ENCODE measurements around the gene ASXL2. TPM values are rescaled to one million over a fixed set of nuclear protein-coding genes. Genes with fewer than 3 reads are reported as not detected.

The ASXL2 gene
- total and polyA plus RNA-seq, 2 donors, result 4.6 to 7.4 TPM

DNA sequence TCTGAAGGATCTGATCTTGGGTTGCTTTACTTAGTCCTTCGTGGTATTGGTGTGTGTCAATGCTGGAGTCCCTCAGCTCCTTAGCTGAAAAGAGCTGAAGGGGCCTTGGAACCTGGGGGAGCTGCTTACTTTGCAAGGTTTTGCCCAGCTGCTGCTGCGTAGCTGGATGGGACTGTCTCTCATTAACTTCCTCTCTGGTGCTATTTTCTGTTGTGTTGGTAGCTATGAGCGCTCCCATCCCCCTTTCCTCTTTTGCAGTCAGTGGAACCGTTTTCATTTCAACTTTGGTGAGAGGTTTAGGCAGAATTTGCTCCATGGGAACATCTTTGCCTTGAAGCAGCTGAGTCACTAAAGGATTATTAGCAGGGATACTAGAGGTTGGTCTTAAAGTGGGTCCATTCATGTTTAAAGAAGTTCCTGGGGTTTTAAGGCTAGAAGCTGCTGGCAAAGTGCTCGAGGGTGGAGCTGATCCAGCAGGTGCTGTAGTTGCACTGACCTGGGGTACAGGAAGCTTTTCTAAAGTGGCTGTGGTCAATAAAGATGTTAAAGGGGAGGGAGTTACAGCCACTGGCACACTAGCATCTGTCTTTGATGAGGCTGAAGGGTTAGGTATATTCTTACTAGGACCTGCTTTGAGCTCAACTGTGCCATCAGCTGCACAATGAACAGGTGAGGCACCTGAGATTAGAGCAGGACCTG lies 135.0 kb downstream of the ASXL2 start:
- Histone ChIP-seq H3K4me1 (ENCODE audit: control insufficient read depth in 2 of 2, insufficient read depth in 2 of 2, low read length in 2 of 2) (peaks cover 0 to 14% of the 10 kb centered on the region in 2 donors), H3K27ac (ENCODE audit: low read depth in 1 of 2, low read length in 1 of 2) (peak overlapping the region in 1 of 2 donors; percentile 49), H3K36me3 (ENCODE audit: control insufficient read depth in 2 of 2, insufficient read depth in 2 of 2, low read length in 1 of 2) (peaks cover 38 to 48% of the 10 kb centered on the region in 2 donors), H3K4me3 (ENCODE audit: low read length in 2 of 2) (no peak overlapping the region), H3K9me3 (ENCODE audit: control insufficient read depth in 2 of 2, insufficient read depth in 1 of 2, low read length in 1 of 2) (no peaks in the 10 kb centered on the region), H3K27me3 (ENCODE audit: control insufficient read depth in 2 of 2, insufficient read depth in 1 of 2, low read length in 1 of 2) (no peaks in the 10 kb centered on the region)
- WGBS, result 26% methylated on average over 5 of the region's 5 CpGs
- peak in 6 of 9 donors; percentile 4 to 55 (median 15) for DNase-seq (ENCODE audit: low read depth in 6 of 9, low spot score in 9 of 9)

DNA sequence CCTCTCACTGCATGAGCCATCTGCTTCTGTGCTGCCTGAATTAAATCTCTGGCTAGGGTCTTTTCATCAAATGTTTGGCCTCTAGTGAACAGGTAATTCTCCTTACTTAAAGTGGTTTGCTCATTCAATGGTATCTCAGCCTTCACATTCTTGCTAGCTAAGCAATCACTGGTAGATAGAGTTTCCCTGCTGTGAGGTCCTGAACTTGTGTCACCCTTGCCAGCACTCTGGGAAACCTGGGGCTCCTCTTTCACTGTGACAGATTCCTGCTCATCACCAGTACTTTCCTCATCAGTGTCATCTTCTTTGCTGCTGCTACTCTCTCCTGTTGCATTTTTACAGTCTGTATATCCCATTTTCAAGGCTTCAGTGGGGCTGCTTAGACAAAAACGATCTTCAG lies 135.8 kb downstream of the ASXL2 start:
- no peak for DNase-seq (ENCODE audit: low read depth in 6 of 9, low spot score in 9 of 9)
- WGBS, result 98% methylated on average over 1 of the region's 1 CpG
- no peak overlapping the region for H3K27ac ChIP-seq (ENCODE audit: low read depth in 1 of 2, low read length in 1 of 2)

DNA sequence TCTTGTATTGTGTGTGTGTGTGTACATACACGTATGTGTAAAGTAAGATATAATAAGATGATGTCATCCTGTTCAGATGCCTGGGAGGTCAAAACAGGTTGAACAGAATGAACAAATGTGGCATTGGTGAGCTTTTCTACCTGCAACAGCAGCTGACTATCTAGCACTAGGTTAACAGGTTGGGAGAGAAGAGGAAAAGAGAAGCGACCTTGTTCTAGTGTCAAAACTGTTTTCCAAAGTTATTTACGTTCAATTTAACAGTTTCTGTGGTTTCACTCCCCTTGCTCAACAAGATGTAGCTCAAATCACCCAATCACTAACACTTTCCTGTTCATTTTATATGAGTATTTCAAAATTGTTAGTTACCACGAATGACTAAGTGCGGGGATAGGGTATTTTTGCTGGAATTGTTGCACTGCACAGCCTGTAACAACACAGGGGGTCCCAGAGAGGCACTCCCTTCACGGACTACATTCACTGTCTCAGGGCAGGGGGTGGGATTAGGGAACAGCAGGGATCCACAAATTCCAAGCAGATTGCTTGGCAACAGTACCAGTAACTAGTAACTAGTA lies 137.4 kb downstream of the ASXL2 start:
- Histone ChIP-seq H3K27ac (ENCODE audit: low read depth in 1 of 2, low read length in 1 of 2) (no peak overlapping the region), H3K4me1 (ENCODE audit: control insufficient read depth in 2 of 2, insufficient read depth in 2 of 2, low read length in 2 of 2) (peaks cover 0 to 14% of the 10 kb centered on the region in 2 donors), H3K9me3 (ENCODE audit: control insufficient read depth in 2 of 2, insufficient read depth in 1 of 2, low read length in 1 of 2) (no peaks in the 10 kb centered on the region), H3K36me3 (ENCODE audit: control insufficient read depth in 2 of 2, insufficient read depth in 2 of 2, low read length in 1 of 2) (peaks cover 28 to 41% of the 10 kb centered on the region in 2 donors), H3K4me3 (ENCODE audit: low read length in 2 of 2) (no peak overlapping the region), H3K27me3 (ENCODE audit: control insufficient read depth in 2 of 2, insufficient read depth in 1 of 2, low read length in 1 of 2) (no peaks in the 10 kb centered on the region)
- WGBS, result 90% methylated on average over 6 of the region's 6 CpGs
- DNase-seq (ENCODE audit: low read depth in 6 of 9, low spot score in 9 of 9), result no peak

More for the DNA sequence above, 135.8 kb downstream of the ASXL2 start:
- H3K4me1 ChIP-seq (ENCODE audit: control insufficient read depth in 2 of 2, insufficient read depth in 2 of 2, low read length in 2 of 2), result peaks cover 0 to 14% of the 10 kb centered on the region in 2 donors
- no peaks in the 10 kb centered on the region for H3K27me3 ChIP-seq (ENCODE audit: control insufficient read depth in 2 of 2, insufficient read depth in 1 of 2, low read length in 1 of 2)
- H3K4me3 ChIP-seq (ENCODE audit: low read length in 2 of 2), result no peak overlapping the region
- H3K9me3 ChIP-seq (ENCODE audit: control insufficient read depth in 2 of 2, insufficient read depth in 1 of 2, low read length in 1 of 2), result no peaks in the 10 kb centered on the region
- H3K36me3 ChIP-seq (ENCODE audit: control insufficient read depth in 2 of 2, insufficient read depth in 2 of 2, low read length in 1 of 2), result peaks cover 30 to 41% of the 10 kb centered on the region in 2 donors

DNA sequence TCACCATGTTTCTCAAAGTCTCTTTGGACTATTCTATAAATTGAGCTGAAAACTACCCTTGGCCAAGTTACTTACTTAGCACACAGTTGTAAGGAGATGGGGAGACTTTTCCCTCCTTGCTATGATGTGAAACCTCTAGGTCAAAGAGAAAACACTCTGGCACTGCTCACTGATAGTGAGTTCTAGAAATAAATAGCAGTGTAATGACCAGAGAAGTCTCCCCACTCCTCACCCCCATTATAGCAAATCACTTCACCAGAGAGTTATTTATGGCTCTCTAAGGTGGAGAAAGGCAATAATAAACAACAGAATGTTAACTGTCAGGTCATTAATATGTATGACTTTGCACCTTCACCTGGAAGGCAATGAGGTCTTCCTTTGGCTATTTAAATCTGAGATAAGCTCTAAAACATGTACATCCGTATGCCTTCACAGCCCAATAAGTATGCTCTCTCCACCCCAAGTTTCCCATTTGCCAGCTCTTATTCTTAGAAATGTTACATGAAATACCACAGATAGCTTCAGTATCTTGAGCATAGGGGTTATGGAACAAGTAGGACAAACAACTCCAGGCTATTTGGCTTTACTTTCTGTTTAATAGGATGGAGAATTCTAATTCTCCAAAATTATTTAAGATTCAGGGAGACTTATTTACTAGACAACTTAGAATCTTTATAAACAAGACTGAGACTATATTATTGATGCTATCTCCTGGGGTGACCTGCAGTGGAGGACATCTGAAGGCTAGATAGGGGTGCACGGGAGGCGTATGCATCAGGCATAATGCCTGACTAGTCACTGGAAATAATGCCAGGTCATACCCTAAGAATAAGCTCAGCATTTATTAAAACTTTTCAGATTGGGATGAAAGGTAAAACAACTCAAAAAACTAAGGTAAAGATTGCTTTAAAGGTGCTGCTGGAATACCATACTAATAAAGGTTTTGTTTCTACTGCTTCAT lies 139.6 kb downstream of the ASXL2 start:
- Histone ChIP-seq H3K36me3 (ENCODE audit: control insufficient read depth in 2 of 2, insufficient read depth in 2 of 2, low read length in 1 of 2) (peaks cover 18 to 27% of the 10 kb centered on the region in 2 donors), H3K4me3 (ENCODE audit: low read length in 2 of 2) (no peak overlapping the region), H3K27ac (ENCODE audit: low read depth in 1 of 2, low read length in 1 of 2) (no peak overlapping the region), H3K4me1 (ENCODE audit: control insufficient read depth in 2 of 2, insufficient read depth in 2 of 2, low read length in 2 of 2) (peaks cover 0 to 9% of the 10 kb centered on the region in 2 donors), H3K9me3 (ENCODE audit: control insufficient read depth in 2 of 2, insufficient read depth in 1 of 2, low read length in 1 of 2) (no peaks in the 10 kb centered on the region), H3K27me3 (ENCODE audit: control insufficient read depth in 2 of 2, insufficient read depth in 1 of 2, low read length in 1 of 2) (no peaks in the 10 kb centered on the region)
- no peak for DNase-seq (ENCODE audit: low read depth in 6 of 9, low spot score in 9 of 9)
- 97% methylated on average over 3 of the region's 3 CpGs for WGBS

DNA sequence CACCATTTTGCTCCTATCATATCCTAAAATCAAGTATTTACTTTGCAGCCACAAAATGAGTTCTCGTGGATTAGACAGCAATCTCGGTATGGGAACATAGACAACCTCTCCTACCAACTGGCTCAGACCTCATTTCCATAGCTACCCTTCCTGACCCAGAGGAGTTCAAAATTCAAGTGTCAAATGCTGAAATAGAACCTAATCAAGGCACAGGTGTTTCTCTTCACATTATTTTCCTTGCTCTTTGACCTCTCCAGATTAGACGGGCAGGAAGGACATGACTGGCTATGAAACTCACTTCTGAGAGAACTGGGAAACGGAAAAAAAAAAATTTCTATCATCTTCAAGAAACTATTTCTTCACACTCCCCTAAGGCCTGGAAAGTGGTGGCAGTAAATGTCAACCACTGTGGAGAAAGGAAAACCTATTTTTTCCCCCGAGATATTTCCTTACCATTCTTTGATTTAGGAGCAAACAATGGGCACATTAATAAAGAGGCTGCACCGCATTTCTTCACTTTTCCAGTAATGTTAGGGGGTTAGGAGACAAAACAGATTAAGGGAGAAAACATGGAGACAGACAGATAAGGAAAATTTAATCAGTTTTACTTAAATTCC lies 141.3 kb downstream of the ASXL2 start:
- Histone ChIP-seq H3K27ac (ENCODE audit: low read depth in 1 of 2, low read length in 1 of 2) (no peak overlapping the region), H3K4me3 (ENCODE audit: low read length in 2 of 2) (no peak overlapping the region), H3K9me3 (ENCODE audit: control insufficient read depth in 2 of 2, insufficient read depth in 1 of 2, low read length in 1 of 2) (no peaks in the 10 kb centered on the region), H3K4me1 (ENCODE audit: control insufficient read depth in 2 of 2, insufficient read depth in 2 of 2, low read length in 2 of 2) (no peaks in the 10 kb centered on the region), H3K36me3 (ENCODE audit: control insufficient read depth in 2 of 2, insufficient read depth in 2 of 2, low read length in 1 of 2) (peaks cover 2 to 11% of the 10 kb centered on the region in 2 donors), H3K27me3 (ENCODE audit: control insufficient read depth in 2 of 2, insufficient read depth in 1 of 2, low read length in 1 of 2) (no peaks in the 10 kb centered on the region)
- WGBS, result 97% methylated on average over 6 of the region's 6 CpGs
- DNase-seq (ENCODE audit: low read depth in 6 of 9, low spot score in 9 of 9), result no peak

DNA sequence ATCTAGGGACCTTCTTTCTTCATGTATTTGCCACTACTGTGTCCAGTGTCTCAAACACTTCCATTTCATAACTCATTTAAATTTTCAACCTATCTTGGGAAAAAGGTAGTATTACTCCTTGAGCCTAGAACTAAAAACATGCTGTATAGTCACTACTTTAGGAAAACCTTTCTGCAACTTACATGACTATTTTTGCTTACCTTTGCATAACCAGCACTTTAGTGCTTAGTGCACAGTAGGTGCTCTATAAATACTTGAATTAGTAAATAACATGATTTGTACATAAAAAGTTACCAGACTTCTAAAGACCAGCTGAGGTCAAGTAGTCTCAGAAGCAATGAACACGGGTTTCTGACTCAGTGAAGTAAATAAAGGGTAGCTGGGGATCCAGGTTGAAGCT lies 142.5 kb downstream of the ASXL2 start:
- WGBS, result 96% methylated on average over 1 of the region's 1 CpG
- Histone ChIP-seq H3K9me3 (ENCODE audit: control insufficient read depth in 2 of 2, insufficient read depth in 1 of 2, low read length in 1 of 2) (no peaks in the 10 kb centered on the region), H3K4me1 (ENCODE audit: control insufficient read depth in 2 of 2, insufficient read depth in 2 of 2, low read length in 2 of 2) (no peaks in the 10 kb centered on the region), H3K4me3 (ENCODE audit: low read length in 2 of 2) (no peak overlapping the region), H3K27me3 (ENCODE audit: control insufficient read depth in 2 of 2, insufficient read depth in 1 of 2, low read length in 1 of 2) (no peaks in the 10 kb centered on the region), H3K27ac (ENCODE audit: low read depth in 1 of 2, low read length in 1 of 2) (no peak overlapping the region), H3K36me3 (ENCODE audit: control insufficient read depth in 2 of 2, insufficient read depth in 2 of 2, low read length in 1 of 2) (peaks cover 0 to 3% of the 10 kb centered on the region in 2 donors)
- no peak for DNase-seq (ENCODE audit: low read depth in 6 of 9, low spot score in 9 of 9)

DNA sequence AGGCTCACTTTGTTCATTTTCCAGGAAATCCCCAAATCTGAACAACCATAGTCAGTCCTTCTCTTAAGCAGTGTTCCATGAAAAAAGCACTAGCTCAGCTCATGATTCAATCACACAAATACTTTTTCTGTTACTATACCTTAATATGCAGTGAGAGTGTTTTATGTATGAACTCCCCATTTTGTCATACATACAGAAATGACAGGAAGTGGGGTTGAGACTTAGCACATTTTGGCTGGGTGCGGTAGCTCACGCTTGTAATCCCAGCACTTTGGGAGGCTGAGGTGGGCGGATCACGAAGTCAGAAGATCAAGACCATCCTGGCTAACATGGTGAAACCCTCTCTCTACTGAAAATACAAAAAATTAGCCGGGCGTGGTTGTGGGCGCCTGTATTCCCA lies 149.7 kb downstream of the ASXL2 start:
- no peaks in the 10 kb centered on the region for H3K36me3 ChIP-seq (ENCODE audit: control insufficient read depth in 2 of 2, insufficient read depth in 2 of 2, low read length in 1 of 2)
- H3K4me1 ChIP-seq (ENCODE audit: control insufficient read depth in 2 of 2, insufficient read depth in 2 of 2, low read length in 2 of 2), result no peaks in the 10 kb centered on the region
- H3K9me3 ChIP-seq (ENCODE audit: control insufficient read depth in 2 of 2, insufficient read depth in 1 of 2, low read length in 1 of 2), result no peaks in the 10 kb centered on the region
- no peak overlapping the region for H3K27ac ChIP-seq (ENCODE audit: low read depth in 1 of 2, low read length in 1 of 2)
- no peak overlapping the region for H3K4me3 ChIP-seq (ENCODE audit: low read length in 2 of 2)
- no peaks in the 10 kb centered on the region for H3K27me3 ChIP-seq (ENCODE audit: control insufficient read depth in 2 of 2, insufficient read depth in 1 of 2, low read length in 1 of 2)
- DNase-seq (ENCODE audit: low read depth in 6 of 9, low spot score in 9 of 9), result no peak
- 95% methylated on average over 7 of the region's 7 CpGs for WGBS

DNA sequence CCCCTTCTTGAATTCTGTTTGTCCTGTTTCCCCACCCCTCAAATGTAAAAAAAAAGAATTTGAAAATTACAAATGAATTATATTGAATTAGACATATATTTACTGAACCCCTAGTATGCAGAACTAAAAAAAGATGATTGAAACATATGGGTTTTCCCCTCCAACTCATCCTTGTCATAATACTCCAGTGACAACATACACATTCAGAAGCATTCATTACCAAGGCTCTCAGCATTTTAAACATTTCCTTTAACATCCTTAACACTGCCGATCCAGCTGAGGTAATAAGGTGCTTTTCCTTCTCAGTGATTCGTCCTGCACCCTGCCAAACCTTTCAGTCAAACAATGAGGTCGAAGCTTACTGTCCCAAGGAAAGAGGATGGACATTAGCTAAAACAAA lies 151.8 kb downstream of the ASXL2 start:
- DNase-seq (ENCODE audit: low read depth in 6 of 9, low spot score in 9 of 9), result no peak
- no peaks in the 10 kb centered on the region for H3K27me3 ChIP-seq (ENCODE audit: control insufficient read depth in 2 of 2, insufficient read depth in 1 of 2, low read length in 1 of 2)
- 92% methylated on average over 3 of the region's 3 CpGs for WGBS
- H3K4me3 ChIP-seq (ENCODE audit: low read length in 2 of 2), result no peak overlapping the region
- no peaks in the 10 kb centered on the region for H3K9me3 ChIP-seq (ENCODE audit: control insufficient read depth in 2 of 2, insufficient read depth in 1 of 2, low read length in 1 of 2)
- no peaks in the 10 kb centered on the region for H3K36me3 ChIP-seq (ENCODE audit: control insufficient read depth in 2 of 2, insufficient read depth in 2 of 2, low read length in 1 of 2)
- no peak overlapping the region for H3K27ac ChIP-seq (ENCODE audit: low read depth in 1 of 2, low read length in 1 of 2)
- H3K4me1 ChIP-seq (ENCODE audit: control insufficient read depth in 2 of 2, insufficient read depth in 2 of 2, low read length in 2 of 2), result no peaks in the 10 kb centered on the region
